ENCODE data around the gene CMAS. TPM values are rescaled to one million over a fixed set of nuclear protein-coding genes. Genes with fewer than 3 reads are reported as not detected.
"Not testable (repeated sequence)": the region's sequence is repeated elsewhere in the genome, so short reads cannot be mapped to it uniquely, and the experiment has no call there.

Gene CMAS
- 36.7 TPM for total RNA-seq
- long read RNA-seq, transcript CMAS-201 (8 exons, 1,787 nt), result major isoform, 109 of 121 reads
- long read RNA-seq, partial matches to known transcripts, result 5 of 121 reads
- long read RNA-seq, other reads (novel, unspliced or antisense), result 3 of 121 reads

- DNase-seq (peak; percentile 88), ATAC-seq (peak; percentile 97)
- intact Hi-C loops (cut with micrococcal nuclease), result no loop called here
Observed at GRCh38 chr12:22046090-22046967, at the start of gene CMAS. Gene CMAS, plus strand, starts transcription at chr12:22046218. Its CDS starts 86 bp downstream, at chr12:22046304.

- DNase-seq, result no peak
- intact Hi-C loops (cut with micrococcal nuclease), result no loop called here
- no peak for ATAC-seq
Observed at GRCh38 chr12:21998295-21998694, 47.7 kb upstream of the CMAS start.

GRCh38 chr12:21998782-21999181, 47.2 kb upstream of the CMAS start:
- DNase-seq (no peak), ATAC-seq (peak; percentile 33)
- intact Hi-C loops (cut with micrococcal nuclease), result no loop called here

- DNase-seq, result no peak
- intact Hi-C loops (cut with micrococcal nuclease), result no loop called here
- no peak for ATAC-seq
Observed at GRCh38 chr12:22002430-22002829, 43.6 kb upstream of the CMAS start.

- intact Hi-C loops (cut with micrococcal nuclease); ATAC-seq; DNase-seq: not testable (repeated sequence)
Observed at GRCh38 chr12:22007794-22008193, 38.2 kb upstream of the CMAS start.

GRCh38 chr12:22008196-22008595, 37.8 kb upstream of the CMAS start:
- DNase-seq (no peak), ATAC-seq (no peak)
- intact Hi-C loops (cut with micrococcal nuclease), result no loop called here

- ATAC-seq, result peak; percentile 79
- DNase-seq, result no peak
- intact Hi-C loops (cut with micrococcal nuclease), result loop anchor here (10.0 kb wide), 1 partner anchor 319 kb away; no protein-coding TSS in a partner anchor
Observed at GRCh38 chr12:22014041-22014782, 31.8 kb upstream of the CMAS start.

GRCh38 chr12:22014783-22015144, 31.3 kb upstream of the CMAS start:
- intact Hi-C loops (cut with micrococcal nuclease), result loop anchor here (10.0 kb wide), 1 partner anchor 320 kb away; no protein-coding TSS in a partner anchor
- ATAC-seq (peak; percentile 56), DNase-seq (no peak)

- DNase-seq, result no peak
- ATAC-seq, result no peak
- intact Hi-C loops (cut with micrococcal nuclease), result loop anchor here (10.0 kb wide), 1 partner anchor 322 kb away; no protein-coding TSS in a partner anchor
Observed at GRCh38 chr12:22016982-22017381, 29.0 kb upstream of the CMAS start.

- DNase-seq (no peak), ATAC-seq (no peak)
- intact Hi-C loops (cut with micrococcal nuclease), result loop anchor here (10.0 kb wide), 1 partner anchor 324 kb away; no protein-coding TSS in a partner anchor
Observed at GRCh38 chr12:22018860-22019259, 27.2 kb upstream of the CMAS start.

GRCh38 chr12:22023489-22023888, 22.5 kb upstream of the CMAS start:
- DNase-seq; intact Hi-C loops (cut with micrococcal nuclease); ATAC-seq: not testable (repeated sequence)

GRCh38 chr12:22029491-22029890, 16.5 kb upstream of the CMAS start:
- DNase-seq, result no peak
- intact Hi-C loops (cut with micrococcal nuclease), result no loop called here
- no peak for ATAC-seq

- DNase-seq (no peak), ATAC-seq (no peak)
- intact Hi-C loops (cut with micrococcal nuclease), result no loop called here
Observed at GRCh38 chr12:22029991-22030390, 16.0 kb upstream of the CMAS start.

- intact Hi-C loops (cut with micrococcal nuclease), result no loop called here
- no peak for DNase-seq
- ATAC-seq, result no peak
Observed at GRCh38 chr12:22032732-22033131, 13.3 kb upstream of the CMAS start.

- DNase-seq (no peak), ATAC-seq (no peak)
- intact Hi-C loops (cut with micrococcal nuclease), result no loop called here
Observed at GRCh38 chr12:22034709-22035506, 11.1 kb upstream of the CMAS start.

GRCh38 chr12:22037947-22038346, 8.1 kb upstream of the CMAS start:
- intact Hi-C loops (cut with micrococcal nuclease), result no loop called here
- ATAC-seq, result no peak
- no peak for DNase-seq

- intact Hi-C loops (cut with micrococcal nuclease), result no loop called here
- ATAC-seq (no peak), DNase-seq (no peak)
Observed at GRCh38 chr12:22038734-22039133, 7.3 kb upstream of the CMAS start.

- intact Hi-C loops (cut with micrococcal nuclease), result no loop called here
- DNase-seq, result no peak
- ATAC-seq, result no peak
Observed at GRCh38 chr12:22039361-22039760, 6.7 kb upstream of the CMAS start.

- DNase-seq, result no peak
- intact Hi-C loops (cut with micrococcal nuclease), result no loop called here
- ATAC-seq, result no peak
Observed at GRCh38 chr12:22042976-22043669, 2.9 kb upstream of the CMAS start.

All from left ventricle myocardium superior (tissue), 1 donor.